UCSD-AML1 (cell line): ENCODE measurements around the gene ZNF106.

Experiments
- DNase-seq: peaks from one replicate; lab custom pipeline; 2025; ENCODE audit not compliant: unreplicated experiment; lab: John Stamatoyannopoulos, UW

Gene ZNF106

DNA sequence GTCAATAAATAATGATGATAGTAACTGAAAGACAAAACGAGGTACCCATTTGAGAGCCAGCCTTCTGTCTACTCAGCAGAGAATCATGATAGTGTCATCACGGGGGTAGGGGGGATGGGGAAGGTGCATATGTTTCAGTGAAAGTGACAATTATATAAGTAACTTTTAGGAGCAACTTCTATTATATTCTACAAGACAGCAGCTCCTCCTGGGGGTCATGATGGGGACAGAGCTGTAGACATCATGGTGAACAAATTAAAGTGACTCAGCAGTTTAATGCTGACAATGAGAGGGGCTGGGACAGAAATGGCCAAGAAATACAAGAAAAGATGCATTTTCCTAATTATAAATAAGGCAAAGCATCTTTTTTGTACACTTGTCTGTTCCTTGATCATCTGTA is 119.8 kb downstream of the ZNF106 start:
- DNase-seq: no peak

DNA sequence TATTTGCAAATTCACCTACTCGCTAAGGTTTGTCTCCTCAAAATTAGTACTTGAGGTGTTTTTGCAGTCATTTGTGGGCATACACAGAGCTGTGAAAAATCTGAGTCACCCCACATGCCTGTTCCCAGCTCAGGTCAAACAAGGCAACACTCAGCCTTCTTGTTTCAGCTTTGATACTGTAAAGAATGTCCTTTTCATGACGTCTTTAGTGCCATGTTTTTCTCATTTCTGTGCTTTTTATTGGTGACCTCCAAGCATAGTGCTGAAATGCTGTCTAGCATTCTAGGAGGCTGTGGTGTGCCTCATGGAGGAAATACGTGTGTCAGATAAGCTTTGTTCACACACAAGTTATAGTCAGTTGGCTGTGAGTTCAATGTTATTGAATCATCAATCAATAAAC is 122.8 kb downstream of the ZNF106 start:
- DNase-seq: no peak

DNA sequence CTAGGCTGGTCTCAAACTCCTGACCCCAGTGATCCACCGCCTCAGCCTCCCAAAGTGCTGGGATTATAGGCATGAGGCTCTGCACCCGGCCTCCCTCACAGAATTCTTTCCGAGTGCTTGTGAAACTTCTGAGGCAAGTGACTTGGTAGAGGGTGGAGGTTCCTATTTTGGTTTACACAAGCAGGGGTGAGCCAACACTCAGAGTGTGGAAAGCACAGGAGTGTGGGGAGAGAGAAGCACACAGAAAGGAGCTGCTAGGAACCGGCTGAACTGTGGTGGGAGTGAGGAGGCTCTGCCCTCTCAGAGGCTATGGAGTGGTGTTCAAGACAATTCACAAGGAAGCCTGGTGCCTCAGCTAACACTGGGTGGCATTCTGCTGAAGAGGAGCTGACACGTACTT is 123.9 kb downstream of the ZNF106 start:
- no peak for DNase-seq

DNA sequence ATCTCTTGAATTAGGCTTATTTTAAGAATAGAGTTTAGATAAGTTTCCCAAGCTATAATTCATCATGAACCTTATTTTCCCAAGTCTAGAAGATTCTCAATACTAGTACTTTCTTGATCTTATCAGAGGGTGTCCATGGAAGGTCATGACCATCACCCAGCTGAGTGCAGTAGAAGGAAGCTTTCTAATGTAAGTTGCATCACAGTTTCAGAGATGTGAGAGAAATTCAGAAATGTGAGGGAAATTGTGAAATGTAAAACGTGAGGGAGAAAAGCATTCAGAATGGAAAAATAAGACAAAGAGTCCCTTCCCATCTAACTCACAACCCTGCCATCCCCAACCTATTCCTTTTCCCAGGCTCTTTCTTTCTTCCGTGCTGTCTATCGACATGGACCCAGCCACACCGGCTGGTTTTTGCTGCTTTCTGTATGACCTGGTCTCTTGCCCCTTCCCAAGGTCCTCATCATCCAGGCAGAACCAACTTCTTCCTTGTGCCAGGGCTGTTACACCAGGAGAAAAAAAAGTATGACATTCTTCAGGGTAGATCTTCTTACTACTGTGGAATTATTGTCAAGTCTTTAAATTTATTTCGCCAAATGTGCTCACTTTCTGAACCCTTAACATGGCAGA is 124.9 kb downstream of the ZNF106 start:
- DNase-seq: no peak

DNA sequence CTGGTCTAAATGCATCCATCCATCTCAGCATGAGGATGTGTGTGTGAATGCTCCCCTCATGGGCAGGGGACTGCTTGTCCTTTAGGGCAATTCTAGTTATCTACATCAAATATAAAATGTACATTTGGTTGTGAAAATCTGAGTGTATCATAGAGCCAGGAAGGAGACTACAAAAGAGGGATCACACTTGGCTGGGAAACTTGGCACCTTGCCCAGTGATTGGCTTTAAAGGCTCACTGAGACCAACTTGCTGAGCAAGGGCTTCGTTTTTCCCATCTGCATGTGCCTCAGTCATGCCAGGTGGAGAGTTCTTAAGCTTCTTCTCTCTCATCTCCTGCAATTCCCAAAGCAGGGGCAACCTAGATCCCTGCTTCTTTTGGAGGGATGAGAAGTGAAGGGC is 126.4 kb downstream of the ZNF106 start:
- no peak for DNase-seq

DNA sequence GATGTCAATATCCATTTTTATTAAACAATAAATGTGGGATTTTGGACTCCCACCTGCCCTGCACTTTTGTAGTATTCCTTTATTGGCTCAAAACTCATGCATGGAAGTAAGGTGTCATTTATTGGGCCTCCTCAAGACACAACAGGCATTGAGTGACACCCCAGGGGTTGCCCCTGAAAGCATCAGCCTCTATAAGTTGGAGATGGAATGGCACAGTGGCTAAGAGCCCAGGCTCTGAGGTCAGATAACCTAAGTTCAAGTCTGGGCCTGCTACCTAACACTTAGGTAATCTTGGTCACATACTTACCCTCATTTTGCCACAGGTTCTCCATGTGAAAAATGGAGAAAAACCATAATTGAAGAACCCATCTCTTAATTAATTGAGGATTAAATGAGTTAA is 127.0 kb downstream of the ZNF106 start:
- DNase-seq: no peak

DNA sequence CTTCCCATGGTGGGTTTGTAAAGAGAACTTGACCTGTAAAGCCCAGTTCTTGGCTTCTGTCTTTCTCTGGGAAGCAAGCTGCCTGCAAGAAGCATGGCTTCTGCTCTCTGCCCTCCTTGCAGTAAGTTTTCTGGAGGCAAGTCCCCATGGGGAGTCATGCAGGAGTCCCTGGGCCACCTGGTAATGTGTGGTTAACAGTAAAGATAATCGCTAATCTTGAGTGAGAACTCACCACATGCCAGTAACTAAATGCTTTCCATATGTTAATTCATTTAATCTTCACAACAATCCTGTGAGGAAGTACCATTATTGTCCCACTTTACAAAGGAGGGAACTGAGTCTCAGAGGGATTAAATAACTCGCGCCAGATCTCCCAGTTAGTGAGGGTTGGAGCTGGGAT is 127.5 kb downstream of the ZNF106 start:
- no peak for DNase-seq
